Measurements from ENCODE around the gene GUK1.

GUK1 gene, protein sequence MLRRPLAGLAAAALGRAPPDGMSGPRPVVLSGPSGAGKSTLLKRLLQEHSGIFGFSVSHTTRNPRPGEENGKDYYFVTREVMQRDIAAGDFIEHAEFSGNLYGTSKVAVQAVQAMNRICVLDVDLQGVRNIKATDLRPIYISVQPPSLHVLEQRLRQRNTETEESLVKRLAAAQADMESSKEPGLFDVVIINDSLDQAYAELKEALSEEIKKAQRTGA

DNA sequence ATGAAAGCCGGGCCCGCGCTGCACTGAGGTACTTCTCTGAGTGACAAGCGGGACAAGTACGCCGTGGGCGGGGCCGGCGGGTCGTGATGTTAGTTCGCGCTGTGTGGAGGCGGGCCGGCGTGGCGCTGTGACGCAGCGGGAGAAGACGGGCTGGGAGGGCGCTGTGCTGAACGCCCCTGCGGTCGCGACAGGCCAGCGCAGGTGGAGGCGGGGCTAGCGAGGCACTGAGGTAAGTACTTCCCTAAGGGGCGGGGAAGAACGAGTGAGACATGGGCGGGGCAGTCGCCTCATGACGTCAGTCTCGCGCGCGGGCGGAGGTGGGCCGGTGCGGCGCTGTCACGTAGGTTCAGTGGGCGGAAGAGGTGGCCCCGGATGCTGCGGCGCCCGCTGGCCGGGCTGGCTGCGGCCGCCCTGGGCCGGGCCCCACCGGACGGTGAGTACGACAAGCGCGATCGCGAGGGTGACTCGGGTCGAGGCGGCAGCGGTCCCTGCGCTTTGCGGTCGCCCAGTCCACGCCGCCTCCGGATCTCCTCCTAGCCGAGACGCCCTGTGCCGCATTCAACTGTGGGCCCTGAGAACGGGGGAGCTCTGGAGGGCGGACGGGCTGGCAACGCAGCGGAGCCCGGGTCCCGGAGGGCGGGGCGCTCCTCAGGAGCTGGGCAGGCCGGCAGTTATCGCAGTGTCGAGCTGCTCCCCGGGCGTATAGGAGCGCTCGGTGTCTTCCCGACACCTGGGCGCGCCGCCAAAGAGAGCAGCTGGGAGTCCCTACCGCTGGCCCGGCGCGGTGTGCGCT is at the start of gene GUK1:
Gene GUK1, plus strand, starts transcription at position 349 of the 793 bp plus-strand sequence. Its CDS starts 24 bp downstream, at position 373.
- H3K4me1 ChIP-seq, result peaks cover 4% of the 10 kb centered on the region
- peak within 1 kb of the TSS; percentile 74 for H3K9ac ChIP-seq
- no peaks in the 10 kb centered on the region for H3K9me3 ChIP-seq (ENCODE audit: control insufficient read depth, low read length)
- peak within 1 kb of the TSS; percentile 84 for H3K27ac ChIP-seq
- H3K79me2 ChIP-seq, result peaks cover 31% of the 10 kb centered on the region
- TF ChIP-seq, protein P1, sequence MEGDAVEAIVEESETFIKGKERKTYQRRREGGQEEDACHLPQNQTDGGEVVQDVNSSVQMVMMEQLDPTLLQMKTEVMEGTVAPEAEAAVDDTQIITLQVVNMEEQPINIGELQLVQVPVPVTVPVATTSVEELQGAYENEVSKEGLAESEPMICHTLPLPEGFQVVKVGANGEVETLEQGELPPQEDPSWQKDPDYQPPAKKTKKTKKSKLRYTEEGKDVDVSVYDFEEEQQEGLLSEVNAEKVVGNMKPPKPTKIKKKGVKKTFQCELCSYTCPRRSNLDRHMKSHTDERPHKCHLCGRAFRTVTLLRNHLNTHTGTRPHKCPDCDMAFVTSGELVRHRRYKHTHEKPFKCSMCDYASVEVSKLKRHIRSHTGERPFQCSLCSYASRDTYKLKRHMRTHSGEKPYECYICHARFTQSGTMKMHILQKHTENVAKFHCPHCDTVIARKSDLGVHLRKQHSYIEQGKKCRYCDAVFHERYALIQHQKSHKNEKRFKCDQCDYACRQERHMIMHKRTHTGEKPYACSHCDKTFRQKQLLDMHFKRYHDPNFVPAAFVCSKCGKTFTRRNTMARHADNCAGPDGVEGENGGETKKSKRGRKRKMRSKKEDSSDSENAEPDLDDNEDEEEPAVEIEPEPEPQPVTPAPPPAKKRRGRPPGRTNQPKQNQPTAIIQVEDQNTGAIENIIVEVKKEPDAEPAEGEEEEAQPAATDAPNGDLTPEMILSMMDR (IDR thresholded peaks at IDR 0.05), result peak; percentile 17
- peak within 1 kb of the TSS; percentile 97 for H3K4me2 ChIP-seq (ENCODE audit: low read length)
- no peaks in the 10 kb centered on the region for H3K36me3 ChIP-seq (ENCODE audit: control insufficient read depth, insufficient read depth, low read length)
- peak within 1 kb of the TSS; percentile 94 for H3K4me3 ChIP-seq (ENCODE audit: low read depth, low read length)
- no peaks in the 10 kb centered on the region for H3K27me3 ChIP-seq (ENCODE audit: control insufficient read depth, insufficient read depth, low read length)
- H2AFZ ChIP-seq, result peak within 1 kb of the TSS; percentile 90

DNA sequence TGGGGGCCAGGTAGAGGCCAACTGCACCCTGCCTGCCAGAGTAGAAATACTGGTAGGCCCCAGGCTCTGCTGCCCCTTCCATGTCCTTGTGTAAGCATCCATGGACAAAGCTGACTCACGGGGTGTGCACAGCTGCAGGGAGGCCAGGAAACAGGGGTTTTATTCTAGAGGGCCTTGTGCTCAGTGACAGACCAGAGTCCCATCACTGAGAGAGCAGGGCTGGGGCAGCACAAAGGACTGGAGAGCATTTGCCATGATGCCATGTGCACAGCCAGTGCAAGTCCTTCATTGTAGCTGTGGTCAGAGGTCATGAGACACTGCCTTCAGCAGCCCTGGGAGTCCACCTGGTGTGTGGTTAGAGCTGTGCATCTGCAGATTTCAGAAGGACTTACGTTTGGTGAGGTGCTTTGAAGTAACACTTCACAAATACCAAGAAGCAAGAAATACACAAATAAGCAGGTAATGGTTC is 49.4 kb upstream of the GUK1 start:
- H3K27me3 ChIP-seq (ENCODE audit: control insufficient read depth, insufficient read depth, low read length), result no peaks in the 10 kb centered on the region
- H3K79me2 ChIP-seq, result peaks cover 95% of the 10 kb centered on the region
- H2AFZ ChIP-seq, result no peak overlapping the region
- no peak overlapping the region for H3K4me3 ChIP-seq (ENCODE audit: low read depth, low read length)
- H3K9ac ChIP-seq, result no peak overlapping the region
- H3K36me3 ChIP-seq (ENCODE audit: control insufficient read depth, insufficient read depth, low read length), result no peaks in the 10 kb centered on the region
- H3K4me2 ChIP-seq (ENCODE audit: low read length), result no peak overlapping the region
- H3K9me3 ChIP-seq (ENCODE audit: control insufficient read depth, low read length), result no peaks in the 10 kb centered on the region
- TF ChIP-seq, protein P1 (IDR thresholded peaks at IDR 0.05), result no peak
- no peak overlapping the region for H3K27ac ChIP-seq
- peaks cover 32% of the 10 kb centered on the region for H3K4me1 ChIP-seq

DNA sequence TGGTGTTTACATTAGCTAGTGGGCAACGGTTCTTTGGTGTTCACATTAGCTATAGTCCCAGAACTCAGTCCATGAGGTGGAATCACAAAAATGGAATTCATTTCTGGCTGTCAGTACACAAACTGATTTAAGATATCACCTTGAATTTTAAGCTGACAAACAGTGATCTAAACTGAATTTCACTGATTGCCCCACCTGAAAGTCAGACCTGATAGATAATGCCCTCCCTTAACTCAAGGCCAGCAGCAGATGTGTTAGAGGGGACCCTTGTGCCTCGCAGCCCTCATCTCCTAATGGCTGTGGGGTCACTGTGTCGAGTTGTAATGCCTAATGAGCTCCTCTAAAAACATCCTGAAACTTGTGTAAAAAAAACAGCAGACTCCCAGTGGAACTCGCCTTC is 49.0 kb upstream of the GUK1 start:
- H3K36me3 ChIP-seq (ENCODE audit: control insufficient read depth, insufficient read depth, low read length), result no peaks in the 10 kb centered on the region
- H3K4me1 ChIP-seq, result peaks cover 29% of the 10 kb centered on the region
- H3K27me3 ChIP-seq (ENCODE audit: control insufficient read depth, insufficient read depth, low read length), result no peaks in the 10 kb centered on the region
- H3K9ac ChIP-seq, result no peak overlapping the region
- H3K4me2 ChIP-seq (ENCODE audit: low read length), result no peak overlapping the region
- no peak overlapping the region for H3K4me3 ChIP-seq (ENCODE audit: low read depth, low read length)
- TF ChIP-seq, protein P1 (IDR thresholded peaks at IDR 0.05), result no peak
- H3K79me2 ChIP-seq, result peaks cover 95% of the 10 kb centered on the region
- H2AFZ ChIP-seq, result no peak overlapping the region
- H3K27ac ChIP-seq, result no peak overlapping the region
- H3K9me3 ChIP-seq (ENCODE audit: control insufficient read depth, low read length), result no peaks in the 10 kb centered on the region

DNA sequence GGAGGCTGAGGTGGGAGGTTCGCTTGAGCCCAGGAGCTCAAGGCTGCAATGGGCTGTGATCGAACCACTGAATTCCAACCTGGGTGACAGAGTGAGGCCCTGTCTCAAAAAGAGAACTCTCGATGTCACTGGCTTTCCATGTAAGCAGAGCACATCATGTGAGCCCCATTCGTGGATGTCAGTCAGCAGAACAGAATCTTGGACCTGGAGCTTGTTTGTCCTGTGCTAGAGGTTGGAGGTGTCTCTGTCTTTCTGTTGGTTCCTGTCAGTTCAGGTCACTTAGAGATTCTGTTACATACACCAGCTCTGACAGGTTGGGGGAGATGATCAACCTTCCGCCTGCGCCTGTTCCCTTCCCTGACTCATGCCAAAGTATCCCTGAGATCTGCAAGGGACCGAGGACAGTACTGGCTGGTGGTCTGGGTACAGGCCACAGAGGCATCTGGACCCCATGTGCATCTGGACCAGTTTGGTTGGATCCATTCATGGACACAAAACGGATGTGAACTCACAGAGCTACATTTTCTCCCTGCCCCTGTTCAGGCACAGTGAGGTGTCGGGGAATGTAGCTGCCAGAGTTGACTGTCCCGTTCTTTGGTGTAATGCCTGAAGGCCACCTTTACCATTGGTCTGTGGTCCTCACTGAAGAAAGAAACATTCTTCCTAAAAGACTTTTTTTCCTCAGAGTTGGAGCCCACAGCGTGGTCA is 47.6 kb upstream of the GUK1 start:
- TF ChIP-seq, protein P1 (IDR thresholded peaks at IDR 0.05), result no peak
- Histone ChIP-seq H3K4me2 (ENCODE audit: low read length) (peak overlapping the region; percentile 16), H3K27ac (no peak overlapping the region), H3K4me1 (peaks cover 25% of the 10 kb centered on the region), H3K9me3 (ENCODE audit: control insufficient read depth, low read length) (no peaks in the 10 kb centered on the region), H3K27me3 (ENCODE audit: control insufficient read depth, insufficient read depth, low read length) (no peaks in the 10 kb centered on the region), H2AFZ (no peak overlapping the region), H3K9ac (no peak overlapping the region), H3K4me3 (ENCODE audit: low read depth, low read length) (no peak overlapping the region), H3K36me3 (ENCODE audit: control insufficient read depth, insufficient read depth, low read length) (no peaks in the 10 kb centered on the region), H3K79me2 (peaks cover 88% of the 10 kb centered on the region)

Data from parathyroid adenoma (tissue), 2 donors.